GM12891 (cell line): Measurements from ENCODE around the gene ACSM3.

Source experiments
- PAX5 ChIP-seq: IDR thresholded peaks from 2 replicates; pipeline ENCODE4 v1.6.1; 2011; ENCODE audit warnings: low read length, moderate library complexity, mild to moderate bottlenecking; ENCODE audit not compliant: insufficient read depth, severe bottlenecking
- POLR2A ChIP-seq: IDR thresholded peaks from 2 replicates; pipeline ENCODE4 v1.6.1; 2011; ENCODE audit warnings: low read depth, low read length, control low read depth
- POLR2AphosphoS5 ChIP-seq: IDR thresholded peaks from 2 replicates; pipeline ENCODE4 v1.6.1; 2011; ENCODE audit warnings: low read depth, low read length, control low read depth
- POU2F2 ChIP-seq: IDR thresholded peaks from 2 replicates; pipeline ENCODE4 v1.6.1; 2011; ENCODE audit warnings: low read depth, mild to moderate bottlenecking, control low read depth, low read length, moderate library complexity
- SPI1 ChIP-seq: IDR thresholded peaks from 2 replicates; pipeline ENCODE4 v1.6.1; 2011; ENCODE audit warnings: low read depth, low read length, control low read depth
- TAF1 ChIP-seq: IDR thresholded peaks from 2 replicates; pipeline ENCODE4 v1.6.1; 2011; ENCODE audit warnings: low read depth, low read length, control low read depth

- peak; percentile 62 for TF ChIP-seq POLR2A
- no peak for TF ChIP-seq SPI1
- TF ChIP-seq POLR2AphosphoS5, result peak; percentile 63; the same call in 1 of the 2 replicates
- TF ChIP-seq TAF1, result peak; percentile 74; the same call in 1 of the 2 replicates
- no peak for TF ChIP-seq PAX5
- no peak for TF ChIP-seq POU2F2
Measured at GRCh38 chr16:20806168-20807050, 42.6 kb downstream of the ACSM3 start, which contains the start of the genes ERI2 and REXO5.
